ENCODE results near the gene TRERF1. TPM values are rescaled to one million over a fixed set of nuclear protein-coding genes. Genes with fewer than 3 reads are reported as not detected.
A peak's percentile ranks its signal among the peaks of the same experiment; 100 is the strongest.

Gene TRERF1
- total and polyA plus RNA-seq, 2 of the 4 experiments (the other 2 are of a cell fraction): 6.3 to 9.9 TPM

- H3K14ac ChIP-seq (replicated peaks; ENCODE audit: low read depth, low read length): peak overlapping the region; percentile 30; the same call in 1 of the 2 replicates
- H4K91ac ChIP-seq (ENCODE audit: insufficient read depth, low read depth, low read length): peak overlapping the region; percentile 51; the same call in 1 of the 2 replicates
- no peak overlapping the region for H3K27ac ChIP-seq (ENCODE audit: insufficient read depth, low read length)
- peaks cover 5% of the 10 kb centered on the region; the same call in 1 of the 2 replicates for H3K36me3 ChIP-seq (ENCODE audit: control insufficient read depth, insufficient read depth, low read length)
- peak overlapping the region; percentile 65 for H2BK20ac ChIP-seq (ENCODE audit: low read depth, low read length)
- H3K4ac ChIP-seq (ENCODE audit: low read depth, low read length): peak overlapping the region; percentile 67
- H3K4me2 ChIP-seq (ENCODE audit: low read depth, low read length): no peak overlapping the region
- ChIA-PET POLR2A (ENCODE audit: unreplicated experiment) (no interaction called here), CTCF (no interaction called here)
- no peak overlapping the region; the same call in 1 of the 2 replicates for H4K5ac ChIP-seq (ENCODE audit: low read depth, low read length)
- peak overlapping the region; percentile 71 for H2BK120ac ChIP-seq (ENCODE audit: low read depth, low read length)
- H3K9ac ChIP-seq (ENCODE audit: low read depth, low read length): no peak overlapping the region
- peaks cover 13% of the 10 kb centered on the region; the same call in 1 of the 2 replicates for H4K20me1 ChIP-seq (ENCODE audit: insufficient read depth, low read length)
- peak overlapping the region; percentile 36 for H2BK5ac ChIP-seq (ENCODE audit: low read depth, low read length, poor library complexity, severe bottlenecking)
- no TSS peak for BruUV-seq (replicated peaks)
- peak overlapping the region; percentile 74 for H3K23ac ChIP-seq (ENCODE audit: low read depth, low read length)
- peaks cover 70 to 92% of the 10 kb centered on the region in 2 experiments for H3K79me1 ChIP-seq (ENCODE audit: low read depth in 1 of 2, low read length in 2 of 2)
- dilution Hi-C loops (cut with HindIII; ENCODE audit: low sequenced_read_pairs, unreplicated experiment): no loop called here
- in situ Hi-C loops (cut with MboI; ENCODE audit: low sequenced_read_pairs): no loop called here
- no peak for TF ChIP-seq RFX5 (IDR thresholded peaks at IDR 0.05; ENCODE audit: low read depth, low read length)
- TF ChIP-seq FOS (IDR thresholded peaks at IDR 0.05; ENCODE audit: low read depth, low read length): 0 out of 2 replicates have a peak, but pooled peaks have one; percentile 16
- TF ChIP-seq CTCF (conservative IDR thresholded peaks at IDR 0.05; ENCODE audit: low read depth, low read length): no peak
- TF ChIP-seq BHLHE40 (IDR thresholded peaks at IDR 0.05; ENCODE audit: low read depth, low read length): no peak
- no peak for TF ChIP-seq SMC3 (IDR thresholded peaks at IDR 0.05; ENCODE audit: low read depth, low read length)
- no peak; the same call in 1 of the 2 replicates for TF ChIP-seq MAZ (IDR thresholded peaks at IDR 0.05; ENCODE audit: borderline replicate concordance, low read depth, low read length)
- TF ChIP-seq MXI1 (IDR thresholded peaks at IDR 0.05; ENCODE audit: borderline replicate concordance, low read depth, low read length): 0 out of 2 replicates have a peak, but pooled peaks have one; percentile 32
- TF ChIP-seq MAFK (IDR thresholded peaks at IDR 0.05; ENCODE audit: low read depth, low read length): peak; percentile 50
- TF ChIP-seq POLR2A (IDR thresholded peaks at IDR 0.05; ENCODE audit: low read depth, low read length): 0 out of 2 replicates have a peak, but pooled peaks have one; percentile 17
- TF ChIP-seq ELK1 (IDR thresholded peaks at IDR 0.05; ENCODE audit: borderline replicate concordance, low read depth, low read length): no peak
- no peak for TF ChIP-seq RCOR1 (IDR thresholded peaks at IDR 0.05; ENCODE audit: insufficient replicate concordance, low read length)
- peak overlapping the region in 1 of 2 experiments; percentile 22; a peak in 1 of 4 replicates for H4K8ac ChIP-seq (ENCODE audit: low read depth in 2 of 2, low read length in 2 of 2)
- DNase-seq (peak; percentile 80), ATAC-seq (ENCODE audit: low read depth) (peak; percentile 62)
- H3K9me1 ChIP-seq (ENCODE audit: insufficient read depth, low read length): peaks cover 46% of the 10 kb centered on the region
- WGBS, 2 experiments (ENCODE audit: extremely low coverage in 2 of 2, insufficient read length in 1 of 2): no CpG with 5 or more reads among the region's 9 CpGs
- peak overlapping the region; percentile 8; the same call in 1 of the 3 replicates for H2BK15ac ChIP-seq (ENCODE audit: low read depth, low read length)
- H2AFZ ChIP-seq (replicated peaks; ENCODE audit: low read length, poor library complexity): no peak overlapping the region
- peak overlapping the region; percentile 74 for H2AK9ac ChIP-seq (replicated peaks; ENCODE audit: low read depth, low read length, poor library complexity)
- no peaks in the 10 kb centered on the region for H3K9me3 ChIP-seq (ENCODE audit: control insufficient read depth, insufficient read depth, low read length)
- H3K18ac ChIP-seq (ENCODE audit: low read depth, low read length): peak overlapping the region; percentile 54; the same call in 1 of the 2 replicates
- no peak overlapping the region for H3K4me3 ChIP-seq (ENCODE audit: insufficient read depth, low read depth, low read length)
- H3K27me3 ChIP-seq (ENCODE audit: control insufficient read depth, insufficient read depth, low read length): no peaks in the 10 kb centered on the region
- H3K4me1 ChIP-seq (ENCODE audit: control insufficient read depth, insufficient read depth, low read length): peaks cover 25% of the 10 kb centered on the region
- H3K56ac ChIP-seq (ENCODE audit: extremely low read depth, insufficient read depth, low read length): no peak overlapping the region
- intact Hi-C loops (cut with micrococcal nuclease): no loop called here
- peak overlapping the region; percentile 79 for H2AK5ac ChIP-seq (ENCODE audit: low read depth, low read length)
These were observed 159.6 kb downstream of the TRERF1 start for GRCh38 chr6:42292004-42292740.

Data from IMR-90 (cell line).